ENCODE results near the gene CCL3. TPM values are rescaled to one million over a fixed set of nuclear protein-coding genes. Genes with fewer than 3 reads are reported as not detected.

Gene CCL3
- polyA plus RNA-seq, 1 donor from 2014 or later, result not detected

DNA sequence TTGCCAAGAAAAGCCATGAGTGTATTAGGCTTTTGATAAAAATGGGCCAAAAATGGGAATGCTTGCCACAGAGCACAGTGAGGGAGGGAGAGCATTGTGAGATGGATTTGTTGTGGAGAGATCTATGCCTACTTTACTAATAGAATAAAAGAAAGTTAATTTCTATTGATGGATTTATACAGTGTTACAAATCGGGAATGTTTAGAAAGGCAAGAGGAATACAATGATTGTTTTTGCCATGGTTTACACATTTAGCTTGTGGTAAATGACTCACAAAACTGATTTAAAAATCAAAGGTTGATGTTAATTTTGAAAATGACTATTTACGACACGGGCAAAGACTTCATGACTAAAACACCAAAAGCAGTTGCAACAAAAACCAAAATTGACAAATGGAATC lies 30.3 kb upstream of the CCL3 start:
- H3F3A ChIP-seq (ENCODE audit: insufficient read depth, low read length, poor library complexity, severe bottlenecking), result no peaks in the 10 kb centered on the region
- H3K4me2 ChIP-seq (ENCODE audit: low read length), result no peak overlapping the region
- H3K36me3 ChIP-seq (ENCODE audit: insufficient read depth, low read length), result no peaks in the 10 kb centered on the region

DNA sequence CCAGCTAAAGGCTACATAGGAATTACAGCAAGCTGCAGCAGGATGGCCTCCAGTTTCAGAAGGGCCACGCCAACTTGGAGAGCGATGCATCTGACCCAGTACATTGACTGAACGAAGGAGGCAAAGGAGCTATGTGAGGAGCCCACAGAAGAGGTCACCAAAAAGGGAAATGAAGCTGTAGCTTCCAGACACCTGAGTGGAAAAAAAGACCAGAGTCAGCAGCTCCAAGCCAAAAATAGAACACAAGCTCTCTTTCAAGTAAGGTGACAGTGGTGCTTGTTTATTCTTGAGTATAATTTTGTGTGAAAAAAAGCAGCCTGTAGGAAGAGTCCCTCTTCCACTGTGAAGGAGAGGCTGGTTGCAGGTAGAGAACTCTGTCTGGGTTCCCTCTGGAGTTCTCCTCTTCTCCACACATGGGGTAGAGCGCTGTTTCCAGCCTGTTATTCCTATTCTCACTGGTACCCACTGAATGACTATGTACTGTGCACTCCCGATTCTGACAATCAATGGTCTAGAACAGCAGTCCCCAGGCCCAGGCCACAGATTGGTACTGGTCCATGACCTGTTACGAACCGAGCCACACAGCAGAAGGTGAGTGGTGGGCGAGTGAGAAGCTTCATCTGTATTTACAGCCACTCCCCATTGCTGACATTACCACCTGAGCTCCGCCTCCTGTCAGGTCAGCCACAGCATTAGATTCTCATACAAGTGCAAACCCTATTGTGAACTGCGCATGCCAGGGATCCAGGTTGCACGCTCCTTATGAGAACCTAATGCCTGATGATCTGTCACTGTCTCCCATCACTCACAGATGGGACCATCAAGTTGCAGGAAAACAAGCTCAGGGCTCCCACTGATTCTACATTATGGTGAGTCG lies 28.8 kb upstream of the CCL3 start:
- Histone ChIP-seq H3K9me3 (ENCODE audit: low read length) (no peaks in the 10 kb centered on the region), H3K27me3 (ENCODE audit: insufficient read depth, low read depth, low read length) (no peaks in the 10 kb centered on the region), H3F3A (ENCODE audit: insufficient read depth, low read length, poor library complexity, severe bottlenecking) (no peaks in the 10 kb centered on the region), H3K9me2 (ENCODE audit: insufficient read depth, low read length) (no peaks in the 10 kb centered on the region), H2AFZ (ENCODE audit: low read depth, low read length) (no peak overlapping the region), H3K27ac (ENCODE audit: low read length) (no peak overlapping the region), H3K4me3 (ENCODE audit: low read length) (no peak overlapping the region), H4K20me1 (ENCODE audit: insufficient read depth) (no peaks in the 10 kb centered on the region), H3K9ac (ENCODE audit: low read length) (no peak overlapping the region), H3K4me2 (ENCODE audit: low read length) (no peak overlapping the region), H3K36me3 (ENCODE audit: insufficient read depth, low read length) (no peaks in the 10 kb centered on the region), H3K79me2 (replicated peaks; ENCODE audit: insufficient read depth, low read length) (no peaks in the 10 kb centered on the region)
- TF ChIP-seq, protein P1, sequence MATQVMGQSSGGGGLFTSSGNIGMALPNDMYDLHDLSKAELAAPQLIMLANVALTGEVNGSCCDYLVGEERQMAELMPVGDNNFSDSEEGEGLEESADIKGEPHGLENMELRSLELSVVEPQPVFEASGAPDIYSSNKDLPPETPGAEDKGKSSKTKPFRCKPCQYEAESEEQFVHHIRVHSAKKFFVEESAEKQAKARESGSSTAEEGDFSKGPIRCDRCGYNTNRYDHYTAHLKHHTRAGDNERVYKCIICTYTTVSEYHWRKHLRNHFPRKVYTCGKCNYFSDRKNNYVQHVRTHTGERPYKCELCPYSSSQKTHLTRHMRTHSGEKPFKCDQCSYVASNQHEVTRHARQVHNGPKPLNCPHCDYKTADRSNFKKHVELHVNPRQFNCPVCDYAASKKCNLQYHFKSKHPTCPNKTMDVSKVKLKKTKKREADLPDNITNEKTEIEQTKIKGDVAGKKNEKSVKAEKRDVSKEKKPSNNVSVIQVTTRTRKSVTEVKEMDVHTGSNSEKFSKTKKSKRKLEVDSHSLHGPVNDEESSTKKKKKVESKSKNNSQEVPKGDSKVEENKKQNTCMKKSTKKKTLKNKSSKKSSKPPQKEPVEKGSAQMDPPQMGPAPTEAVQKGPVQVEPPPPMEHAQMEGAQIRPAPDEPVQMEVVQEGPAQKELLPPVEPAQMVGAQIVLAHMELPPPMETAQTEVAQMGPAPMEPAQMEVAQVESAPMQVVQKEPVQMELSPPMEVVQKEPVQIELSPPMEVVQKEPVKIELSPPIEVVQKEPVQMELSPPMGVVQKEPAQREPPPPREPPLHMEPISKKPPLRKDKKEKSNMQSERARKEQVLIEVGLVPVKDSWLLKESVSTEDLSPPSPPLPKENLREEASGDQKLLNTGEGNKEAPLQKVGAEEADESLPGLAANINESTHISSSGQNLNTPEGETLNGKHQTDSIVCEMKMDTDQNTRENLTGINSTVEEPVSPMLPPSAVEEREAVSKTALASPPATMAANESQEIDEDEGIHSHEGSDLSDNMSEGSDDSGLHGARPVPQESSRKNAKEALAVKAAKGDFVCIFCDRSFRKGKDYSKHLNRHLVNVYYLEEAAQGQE (IDR thresholded peaks at IDR 0.05; ENCODE audit: borderline replicate concordance), result no peak

More for the DNA sequence above, 30.3 kb upstream of the CCL3 start:
- TF ChIP-seq SMC3 (conservative IDR thresholded peaks at IDR 0.05; ENCODE audit: poor library complexity), result no peak
- no peak for TF ChIP-seq POLR2AphosphoS5 (IDR thresholded peaks at IDR 0.05)
- TF ChIP-seq, protein P1 (IDR thresholded peaks at IDR 0.05; ENCODE audit: borderline replicate concordance), result no peak
- no peak for TF ChIP-seq EZH2 (IDR thresholded peaks at IDR 0.05; ENCODE audit: borderline replicate concordance, insufficient read depth, low read length, poor library complexity, severe bottlenecking)
- no peak for TF ChIP-seq TAF1 (IDR thresholded peaks at IDR 0.05; ENCODE audit: low read depth)
- TF ChIP-seq MXI1 (conservative IDR thresholded peaks at IDR 0.05; ENCODE audit: poor library complexity, severe bottlenecking), result no peak
- TF ChIP-seq EP300 (conservative IDR thresholded peaks at IDR 0.05; ENCODE audit: poor library complexity, severe bottlenecking), result no peak
- TF ChIP-seq, protein P2, sequence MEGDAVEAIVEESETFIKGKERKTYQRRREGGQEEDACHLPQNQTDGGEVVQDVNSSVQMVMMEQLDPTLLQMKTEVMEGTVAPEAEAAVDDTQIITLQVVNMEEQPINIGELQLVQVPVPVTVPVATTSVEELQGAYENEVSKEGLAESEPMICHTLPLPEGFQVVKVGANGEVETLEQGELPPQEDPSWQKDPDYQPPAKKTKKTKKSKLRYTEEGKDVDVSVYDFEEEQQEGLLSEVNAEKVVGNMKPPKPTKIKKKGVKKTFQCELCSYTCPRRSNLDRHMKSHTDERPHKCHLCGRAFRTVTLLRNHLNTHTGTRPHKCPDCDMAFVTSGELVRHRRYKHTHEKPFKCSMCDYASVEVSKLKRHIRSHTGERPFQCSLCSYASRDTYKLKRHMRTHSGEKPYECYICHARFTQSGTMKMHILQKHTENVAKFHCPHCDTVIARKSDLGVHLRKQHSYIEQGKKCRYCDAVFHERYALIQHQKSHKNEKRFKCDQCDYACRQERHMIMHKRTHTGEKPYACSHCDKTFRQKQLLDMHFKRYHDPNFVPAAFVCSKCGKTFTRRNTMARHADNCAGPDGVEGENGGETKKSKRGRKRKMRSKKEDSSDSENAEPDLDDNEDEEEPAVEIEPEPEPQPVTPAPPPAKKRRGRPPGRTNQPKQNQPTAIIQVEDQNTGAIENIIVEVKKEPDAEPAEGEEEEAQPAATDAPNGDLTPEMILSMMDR (IDR thresholded peaks at IDR 0.05; ENCODE audit: poor library complexity, severe bottlenecking), result no peak
- TF ChIP-seq RAD21 (conservative IDR thresholded peaks at IDR 0.05), result no peak
- Histone ChIP-seq H3K9me3 (ENCODE audit: low read length) (no peaks in the 10 kb centered on the region), H3K4me3 (ENCODE audit: low read length) (no peak overlapping the region), H4K20me1 (ENCODE audit: insufficient read depth) (no peaks in the 10 kb centered on the region), H3K27ac (ENCODE audit: low read length) (no peak overlapping the region), H3K9ac (ENCODE audit: low read length) (no peak overlapping the region), H3K79me2 (replicated peaks; ENCODE audit: insufficient read depth, low read length) (no peaks in the 10 kb centered on the region), H2AFZ (ENCODE audit: low read depth, low read length) (no peak overlapping the region), H3K9me2 (ENCODE audit: insufficient read depth, low read length) (no peaks in the 10 kb centered on the region), H3K27me3 (ENCODE audit: insufficient read depth, low read depth, low read length) (no peaks in the 10 kb centered on the region)

Data from neural cell (in vitro differentiated cells).